HepG2 (cell line): ENCODE measurements around the gene FBXO39. TPM values are rescaled to one million over a fixed set of nuclear protein-coding genes. Genes with fewer than 3 reads are reported as not detected.

Source experiments
- AHDC1 ChIP-seq: sonication (generic); formaldehyde crosslinking; IDR thresholded peaks from 2 replicates; pipeline ENCODE4 v1.5.1; 2020; ENCODE audit warnings: mild to moderate bottlenecking, missing genetic modification reagents, borderline replicate concordance
- AKNA ChIP-seq: sonication (generic); formaldehyde crosslinking; IDR thresholded peaks from 2 replicates; pipeline ENCODE4 v1.4.0; 2020; ENCODE audit warnings: missing genetic modification reagents, borderline replicate concordance
- KIAA2018 ChIP-seq: sonication (generic); formaldehyde crosslinking; IDR thresholded peaks from 2 replicates; pipeline ENCODE4 v1.5.0; 2020; ENCODE audit warnings: mild to moderate bottlenecking, missing genetic modification reagents, borderline replicate concordance
- MEIS1 ChIP-seq: sonication (generic); formaldehyde crosslinking; IDR thresholded peaks from 2 replicates; pipeline ENCODE4 v1.9.0; 2021; ENCODE audit warnings: mild to moderate bottlenecking, missing genetic modification reagents, moderate library complexity, borderline replicate concordance
- NFE2L1 ChIP-seq: sonication (generic); formaldehyde crosslinking; IDR thresholded peaks from 2 replicates; pipeline ENCODE4 v1.4.0; 2020; ENCODE audit warnings: missing genetic modification reagents, mild to moderate bottlenecking, borderline replicate concordance
- SMARCC2 ChIP-seq: fragments of 450-650 bp; IDR thresholded peaks from 2 replicates; pipeline ENCODE4 v1.6.1; 2017; ENCODE audit warnings: antibody characterized with exemption, mild to moderate bottlenecking
- ZNF564 ChIP-seq: sonication (generic); formaldehyde crosslinking; IDR thresholded peaks from 2 replicates; pipeline ENCODE4 v1.8.1; 2023; ENCODE audit warnings: mild to moderate bottlenecking, missing genetic modification reagents
- ZNF724P ChIP-seq: sonication (generic); formaldehyde crosslinking; IDR thresholded peaks from 2 replicates; pipeline ENCODE4 v1.8.0; 2022; ENCODE audit warnings: missing genetic modification reagents, borderline replicate concordance
- ZNF761 ChIP-seq: sonication (generic); formaldehyde crosslinking; conservative IDR thresholded peaks from 2 replicates; pipeline ENCODE4 v1.4.0; 2020; ENCODE audit warnings: mild to moderate bottlenecking, missing genetic modification reagents
- ZNF776 ChIP-seq: sonication (generic); formaldehyde crosslinking; IDR thresholded peaks from 2 replicates; pipeline ENCODE4 v1.4.0; 2020; ENCODE audit warnings: mild to moderate bottlenecking, missing genetic modification reagents
- polyA plus RNA-seq, 8 experiments: library from polyadenylated mRNA; depleted of rRNA in 3 of 8; stranded (reverse) in 7 of 8; unstranded in 1 of 8; fragments of >200 nt; fragmentation: Illumina TruSeq in 4 of 8; extraction: Trizol in 4 of 8; gene quantifications; 2 replicates each; pipeline versions ENCODE4 v1.2.1 to v1.2.3, GENCODE V29; 2011 to 2016; ENCODE audit warnings: low read depth in 4 of 8, missing spikeins in 1 of 8, mixed read lengths in 1 of 8; ENCODE audit not compliant: insufficient read depth in 1 of 8
- total RNA-seq, 5 experiments: library from RNA; depleted of rRNA; stranded (reverse); fragments of >200 nt; fragmentation: Illumina TruSeq; extraction: Trizol; gene quantifications; 2 replicates each; pipeline ENCODE4 v1.2.3, GENCODE V29; 2016; ENCODE audit warnings: low read depth in 1 of 5

The FBXO39 gene
- total and polyA plus RNA-seq, 2 of the 13 experiments (the other 11 are each of a cell fraction or from before 2014, with no cell fraction given): 0.09 TPM; not detected in 1

- no peak for TF ChIP-seq KIAA2018
- TF ChIP-seq NFE2L1: no peak
- no peak for TF ChIP-seq SMARCC2
- no peak for TF ChIP-seq AKNA (CRISPR knock-in tag)
- no peak for TF ChIP-seq AHDC1 (CRISPR knock-in tag)
- TF ChIP-seq ZNF761 (CRISPR knock-in tag): no peak
- no peak for TF ChIP-seq ZNF776 (CRISPR knock-in tag)
- no peak for TF ChIP-seq ZNF564 (CRISPR knock-in tag)
- no peak for TF ChIP-seq MEIS1
- TF ChIP-seq ZNF724P (CRISPR knock-in tag): no peak
Observed at GRCh38 chr17:6797718-6798351, 21.8 kb downstream of the FBXO39 start (continued).
